Measurements from ENCODE around the gene CD248.
"Not testable (repeated sequence)": the region's sequence is repeated elsewhere in the genome, so short reads cannot be mapped to it uniquely, and the experiment has no call there.

The CD248 gene

DNA sequence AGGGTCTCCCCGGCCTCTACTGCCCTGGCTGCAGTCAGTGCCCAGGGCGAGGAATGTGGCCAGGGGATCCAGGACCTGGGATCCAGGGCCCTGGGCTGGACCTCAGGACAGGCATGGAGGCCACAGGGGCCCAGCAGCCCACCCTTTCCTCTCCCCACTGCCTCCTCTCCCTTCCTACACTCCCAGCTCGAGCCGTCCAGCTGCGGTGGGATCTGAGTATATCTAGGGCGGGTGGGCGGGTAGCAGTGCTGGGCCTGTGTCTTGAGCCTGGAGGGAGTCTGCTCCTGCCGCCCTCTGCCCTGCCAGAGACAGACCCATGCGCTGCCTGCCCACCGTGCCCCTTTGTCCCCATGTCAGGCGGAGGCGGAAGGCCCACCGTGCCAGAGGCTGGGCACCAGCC is 40.2 kb downstream of the CD248 start:
- not testable (repeated sequence) for H3K27me3 Mint-ChIP-seq, H3K27ac Mint-ChIP-seq, H3K4me3 Mint-ChIP-seq, DNase-seq, H3K9me3 Mint-ChIP-seq
- peaks cover 54% of the 10 kb centered on the region for H3K36me3 Mint-ChIP-seq (ENCODE audit: low read depth)
- H3K4me1 Mint-ChIP-seq (ENCODE audit: low read depth), result peaks cover 22% of the 10 kb centered on the region

DNA sequence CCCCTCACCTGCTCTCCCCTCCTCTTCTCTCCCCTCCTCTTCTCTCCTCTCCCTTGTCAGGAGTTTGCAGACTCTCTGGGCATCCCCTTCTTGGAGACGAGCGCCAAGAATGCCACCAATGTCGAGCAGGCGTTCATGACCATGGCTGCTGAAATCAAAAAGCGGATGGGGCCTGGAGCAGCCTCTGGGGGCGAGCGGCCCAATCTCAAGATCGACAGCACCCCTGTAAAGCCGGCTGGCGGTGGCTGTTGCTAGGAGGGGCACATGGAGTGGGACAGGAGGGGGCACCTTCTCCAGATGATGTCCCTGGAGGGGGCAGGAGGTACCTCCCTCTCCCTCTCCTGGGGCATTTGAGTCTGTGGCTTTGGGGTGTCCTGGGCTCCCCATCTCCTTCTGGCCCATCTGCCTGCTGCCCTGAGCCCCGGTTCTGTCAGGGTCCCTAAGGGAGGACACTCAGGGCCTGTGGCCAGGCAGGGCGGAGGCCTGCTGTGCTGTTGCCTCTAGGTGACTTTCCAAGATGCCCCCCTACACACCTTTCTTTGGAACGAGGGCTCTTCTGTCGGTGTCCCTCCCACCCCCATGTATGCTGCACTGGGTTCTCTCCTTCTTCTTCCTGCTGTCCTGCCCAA is 40.7 kb downstream of the CD248 start:
- H3K27ac Mint-ChIP-seq, result no peak overlapping the region
- H3K4me3 Mint-ChIP-seq, result no peak overlapping the region
- H3K27me3 Mint-ChIP-seq, result no peaks in the 10 kb centered on the region
- H3K9me3 Mint-ChIP-seq, result no peaks in the 10 kb centered on the region
- no peak for DNase-seq
- H3K36me3 Mint-ChIP-seq (ENCODE audit: low read depth), result peaks cover 55% of the 10 kb centered on the region
- H3K4me1 Mint-ChIP-seq (ENCODE audit: low read depth), result peaks cover 22% of the 10 kb centered on the region

DNA sequence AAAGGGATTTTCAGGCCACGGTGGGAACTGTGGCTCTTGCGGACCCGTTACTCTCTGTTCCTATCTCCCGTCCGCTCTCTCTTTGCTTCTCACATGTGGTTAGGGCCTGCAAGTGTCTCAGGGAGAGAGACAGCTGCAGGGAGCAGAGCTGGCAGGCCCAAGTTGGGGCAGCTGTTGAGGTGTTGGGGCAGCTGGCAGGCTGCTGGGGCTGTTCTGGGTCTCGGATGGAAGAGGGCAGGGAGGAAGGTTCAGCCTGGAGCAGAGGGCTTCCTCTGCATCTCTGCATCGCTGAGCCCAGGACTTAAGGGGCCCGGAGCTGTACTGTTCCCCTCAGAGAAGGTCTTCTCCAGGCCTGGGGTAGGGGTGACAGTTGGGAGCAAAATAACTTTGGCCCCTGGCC is 41.4 kb downstream of the CD248 start:
- Mint-ChIP-seq H3K4me1 (ENCODE audit: low read depth) (peaks cover 27% of the 10 kb centered on the region), H3K4me3 (no peak overlapping the region), H3K9me3 (no peaks in the 10 kb centered on the region), H3K27ac (no peak overlapping the region), H3K36me3 (ENCODE audit: low read depth) (peaks cover 62% of the 10 kb centered on the region), H3K27me3 (no peaks in the 10 kb centered on the region)
- DNase-seq, result no peak

DNA sequence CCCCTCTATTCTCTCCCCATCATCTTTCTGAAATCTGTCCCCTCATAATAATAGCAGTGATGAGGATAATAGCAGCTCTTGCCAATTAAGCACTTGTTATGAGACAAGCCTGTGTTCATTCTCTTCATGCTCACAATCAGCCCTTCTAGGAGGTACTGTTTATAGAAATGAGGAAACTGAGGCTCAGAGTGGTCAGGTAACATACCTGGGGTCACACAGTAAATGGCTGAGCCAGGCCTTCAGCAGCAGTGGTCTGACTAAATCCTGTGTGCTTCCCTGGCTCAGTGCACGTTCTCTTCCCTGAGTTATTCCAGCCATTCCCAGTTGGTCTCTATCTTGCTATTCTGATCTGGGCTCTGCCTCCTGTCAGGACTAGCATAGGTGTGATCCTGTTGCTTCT is 42.6 kb downstream of the CD248 start:
- Mint-ChIP-seq H3K27me3 (no peaks in the 10 kb centered on the region), H3K4me1 (ENCODE audit: low read depth) (peaks cover 37% of the 10 kb centered on the region), H3K9me3 (no peaks in the 10 kb centered on the region), H3K27ac (no peak overlapping the region), H3K36me3 (ENCODE audit: low read depth) (peaks cover 73% of the 10 kb centered on the region), H3K4me3 (no peak overlapping the region)
- no peak for DNase-seq

DNA sequence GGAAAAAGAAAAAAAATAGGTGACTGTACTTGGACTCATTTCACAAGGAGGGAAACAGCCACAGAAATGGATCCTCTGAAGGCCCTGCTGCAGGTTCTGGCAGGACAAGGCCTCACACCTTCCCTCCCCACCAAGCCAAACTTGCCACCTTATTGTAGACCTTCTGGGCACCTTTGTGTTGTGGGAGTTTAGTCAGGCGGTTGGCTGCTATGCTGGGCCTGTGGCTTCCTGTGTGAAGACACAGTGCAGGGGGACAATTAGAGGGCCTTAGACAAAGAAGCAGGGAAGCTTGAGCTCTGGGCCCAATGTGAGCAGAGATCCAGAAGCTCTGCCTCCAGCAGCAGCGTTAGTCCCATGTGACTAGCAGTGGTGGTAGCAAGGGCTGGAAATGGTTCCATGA is 44.2 kb downstream of the CD248 start:
- DNase-seq, result no peak
- Mint-ChIP-seq H3K4me1 (ENCODE audit: low read depth) (peaks cover 39% of the 10 kb centered on the region), H3K27me3 (no peaks in the 10 kb centered on the region), H3K9me3 (no peaks in the 10 kb centered on the region), H3K27ac (peak overlapping the region; percentile 77), H3K4me3 (no peak overlapping the region), H3K36me3 (ENCODE audit: low read depth) (peaks cover 82% of the 10 kb centered on the region)

DNA sequence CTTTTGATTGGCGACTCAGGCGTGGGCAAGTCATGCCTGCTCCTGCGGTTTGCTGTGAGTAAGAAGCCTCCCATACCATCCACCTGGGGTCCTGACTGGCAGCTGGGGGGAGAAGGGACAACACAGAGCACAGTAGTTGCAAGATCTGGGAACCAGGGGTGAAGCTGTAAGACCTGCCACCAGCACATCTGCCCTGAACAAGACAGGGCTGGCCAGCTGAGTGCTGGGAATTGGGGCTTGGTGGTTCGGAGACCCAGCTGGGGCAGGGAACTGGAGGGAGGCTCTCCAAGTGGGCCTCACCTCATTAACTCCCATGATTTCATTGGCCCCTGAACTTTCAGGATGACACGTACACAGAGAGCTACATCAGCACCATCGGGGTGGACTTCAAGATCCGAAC is 45.0 kb downstream of the CD248 start:
- DNase-seq, result no peak
- Mint-ChIP-seq H3K4me3 (no peak overlapping the region), H3K36me3 (ENCODE audit: low read depth) (peaks cover 84% of the 10 kb centered on the region), H3K4me1 (ENCODE audit: low read depth) (peaks cover 43% of the 10 kb centered on the region), H3K9me3 (no peaks in the 10 kb centered on the region), H3K27ac (peak overlapping the region; percentile 77), H3K27me3 (no peaks in the 10 kb centered on the region)

DNA sequence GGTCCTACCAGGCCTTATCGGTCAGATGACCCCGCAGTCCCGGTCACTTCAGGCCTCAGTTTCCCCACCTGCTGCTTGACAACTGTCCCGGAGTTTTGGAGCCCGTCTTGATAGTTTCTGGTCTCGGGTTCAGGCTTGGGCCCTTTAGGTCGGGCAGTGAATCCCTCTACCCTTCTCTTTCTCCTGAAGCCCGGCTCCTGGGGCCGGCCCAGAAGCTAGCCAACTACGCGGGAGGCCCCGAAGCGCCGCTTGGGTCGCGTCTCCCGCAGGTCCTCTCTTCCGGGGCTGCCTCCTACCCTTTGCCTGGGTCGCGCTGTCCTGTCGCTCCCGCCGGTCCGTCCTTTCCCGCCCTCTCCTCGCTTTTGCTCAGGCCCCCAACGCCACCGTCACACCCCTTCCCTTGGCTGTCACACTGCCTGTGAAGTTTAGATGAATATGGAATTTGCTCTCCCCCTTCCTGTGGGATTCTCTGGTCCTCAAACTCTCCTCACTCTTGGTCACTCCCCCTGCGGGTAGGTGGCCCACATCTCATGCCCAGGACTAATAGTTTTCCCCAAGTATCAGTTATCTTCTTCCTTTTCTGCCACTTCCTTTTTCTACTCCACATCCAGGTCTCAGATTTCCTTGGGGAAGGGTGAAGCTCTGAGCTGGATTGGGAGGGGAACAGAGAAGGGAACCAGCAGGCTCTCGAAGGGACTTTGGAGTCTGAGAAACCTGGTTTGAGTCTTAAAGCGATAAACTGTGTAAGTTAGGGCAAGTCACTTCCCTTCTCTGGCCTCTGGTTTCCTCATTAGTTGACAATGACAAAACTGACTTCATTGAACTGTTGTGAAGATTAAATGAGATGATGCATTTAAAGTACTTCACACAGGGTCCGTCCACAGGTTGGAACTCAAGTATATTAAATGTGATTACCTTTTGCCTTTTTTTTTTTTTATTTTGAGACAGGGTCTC is 47.6 kb downstream of the CD248 start:
- Mint-ChIP-seq H3K27me3 (no peaks in the 10 kb centered on the region), H3K27ac (peak overlapping the region; percentile 99), H3K4me3 (peak overlapping the region; percentile 91), H3K9me3 (no peaks in the 10 kb centered on the region), H3K4me1 (ENCODE audit: low read depth) (peaks cover 44% of the 10 kb centered on the region), H3K36me3 (ENCODE audit: low read depth) (peaks cover 83% of the 10 kb centered on the region)
- no peak for DNase-seq

DNA sequence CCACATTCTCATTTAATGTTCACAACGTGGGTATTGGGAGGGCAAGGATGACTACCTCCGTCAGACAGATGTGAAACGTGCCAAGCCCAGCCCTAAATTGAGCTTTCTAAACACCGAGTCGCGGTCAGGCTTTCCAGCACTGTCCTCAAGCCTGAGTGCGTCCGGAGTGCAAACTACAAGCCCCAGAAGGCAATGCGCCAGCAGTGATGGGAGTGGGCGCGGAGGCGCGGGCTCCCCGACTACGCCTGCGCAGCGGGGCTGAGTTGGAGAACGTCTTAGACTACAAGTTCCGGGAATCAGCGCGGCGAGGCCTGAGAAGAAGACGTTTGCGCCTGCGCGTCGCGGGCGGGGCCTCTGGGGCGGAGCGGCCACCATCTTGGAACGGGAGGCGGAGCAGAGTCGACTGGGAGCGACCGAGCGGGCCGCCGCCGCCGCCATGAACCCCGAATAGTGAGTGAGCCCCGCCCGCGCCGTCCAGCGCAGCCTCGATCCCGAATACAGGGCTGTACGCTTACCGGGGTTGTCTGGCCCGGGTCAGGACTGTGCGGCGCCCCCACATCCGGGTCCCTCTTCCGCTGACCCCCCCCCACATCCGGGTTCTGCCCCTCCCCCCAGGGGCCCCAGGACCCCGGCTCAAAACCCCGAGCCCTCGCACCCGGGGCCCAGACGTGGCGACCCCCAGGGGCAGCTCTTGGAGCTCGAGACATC is 48.4 kb downstream of the CD248 start, which contains the start of gene RAB1B:
TSS of gene RAB1B (plus strand) at position 396 of the 708 bp plus-strand sequence. CDS start at position 437, 41 bp downstream.
- Mint-ChIP-seq H3K9me3 (no peaks in the 10 kb centered on the region), H3K36me3 (ENCODE audit: low read depth) (peaks cover 84% of the 10 kb centered on the region), H3K4me1 (ENCODE audit: low read depth) (peaks cover 44% of the 10 kb centered on the region), H3K27me3 (no peaks in the 10 kb centered on the region), H3K4me3 (peak within 1 kb of the TSS; percentile 91), H3K27ac (peak within 1 kb of the TSS; percentile 99)
- DNase-seq, result peak; percentile 100

DNA sequence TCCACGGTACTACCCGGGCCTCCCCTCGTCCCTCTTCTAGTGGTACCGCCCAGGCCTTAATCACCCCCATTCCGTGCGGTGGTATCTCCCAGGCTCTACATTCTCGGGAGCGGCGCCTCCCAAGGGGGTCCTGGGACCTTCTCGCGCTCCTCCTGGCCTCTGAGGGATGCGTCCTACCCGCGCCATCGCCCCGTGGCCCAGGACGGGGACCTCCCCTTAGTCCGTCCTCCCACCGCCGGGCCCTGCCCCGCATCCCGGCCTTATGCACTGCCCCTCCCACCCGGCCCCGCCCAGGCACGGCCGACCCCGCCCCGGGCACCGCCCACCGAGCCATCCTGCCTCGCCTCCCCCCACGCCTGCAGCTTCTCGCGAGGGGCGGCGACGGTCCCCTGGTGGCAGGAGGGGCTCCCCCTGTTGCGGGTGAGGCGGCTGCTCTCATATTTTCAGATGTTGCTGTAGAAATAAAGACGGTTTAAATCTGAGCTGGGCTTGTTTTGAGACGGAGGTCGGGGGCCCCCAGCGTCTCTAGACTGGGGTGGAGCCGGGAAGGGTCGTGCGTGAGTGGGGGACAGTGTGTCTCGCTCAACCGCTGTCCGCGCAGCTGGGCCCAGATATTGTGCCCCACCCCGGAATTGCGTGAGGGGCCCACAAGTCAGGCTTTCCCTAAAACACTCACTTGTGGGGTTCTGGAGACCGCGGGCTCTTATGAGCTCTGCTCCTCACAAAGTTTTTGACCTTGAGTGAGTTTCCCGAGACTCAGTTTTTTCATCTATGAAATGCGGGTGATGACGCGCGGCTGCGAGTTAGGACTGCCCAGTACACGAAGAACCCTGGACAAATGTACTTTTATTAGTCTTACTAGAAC is 49.2 kb downstream of the CD248 start:
- Mint-ChIP-seq H3K36me3 (ENCODE audit: low read depth) (peaks cover 84% of the 10 kb centered on the region), H3K4me1 (ENCODE audit: low read depth) (peaks cover 43% of the 10 kb centered on the region), H3K4me3 (peak overlapping the region; percentile 91), H3K9me3 (no peaks in the 10 kb centered on the region), H3K27me3 (no peaks in the 10 kb centered on the region), H3K27ac (peak overlapping the region; percentile 99)
- peak; percentile 90 for DNase-seq

DNA sequence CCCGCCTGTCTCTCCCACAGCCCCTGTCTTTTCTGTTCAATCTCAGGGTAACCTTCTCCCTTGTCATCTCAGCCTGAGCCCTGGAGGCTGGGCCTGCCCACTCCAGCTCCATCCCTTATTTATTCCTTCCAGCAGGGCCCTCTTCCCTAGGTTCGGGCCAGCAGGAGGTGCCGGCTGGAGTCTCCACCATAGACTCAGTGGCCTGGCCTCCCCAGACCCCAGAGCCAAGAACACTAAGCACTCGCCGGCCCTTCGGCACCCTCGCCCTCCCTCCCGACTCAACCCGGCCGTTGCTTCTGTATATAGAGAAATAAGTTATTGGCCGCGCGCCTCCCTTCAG is 49.8 kb downstream of the CD248 start:
- DNase-seq, result no peak
- no peaks in the 10 kb centered on the region for H3K27me3 Mint-ChIP-seq
- H3K27ac Mint-ChIP-seq, result peak overlapping the region; percentile 90
- H3K36me3 Mint-ChIP-seq (ENCODE audit: low read depth), result peaks cover 84% of the 10 kb centered on the region
- H3K9me3 Mint-ChIP-seq, result no peaks in the 10 kb centered on the region
- peaks cover 38% of the 10 kb centered on the region for H3K4me1 Mint-ChIP-seq (ENCODE audit: low read depth)
- peak overlapping the region; percentile 75 for H3K4me3 Mint-ChIP-seq

DNA sequence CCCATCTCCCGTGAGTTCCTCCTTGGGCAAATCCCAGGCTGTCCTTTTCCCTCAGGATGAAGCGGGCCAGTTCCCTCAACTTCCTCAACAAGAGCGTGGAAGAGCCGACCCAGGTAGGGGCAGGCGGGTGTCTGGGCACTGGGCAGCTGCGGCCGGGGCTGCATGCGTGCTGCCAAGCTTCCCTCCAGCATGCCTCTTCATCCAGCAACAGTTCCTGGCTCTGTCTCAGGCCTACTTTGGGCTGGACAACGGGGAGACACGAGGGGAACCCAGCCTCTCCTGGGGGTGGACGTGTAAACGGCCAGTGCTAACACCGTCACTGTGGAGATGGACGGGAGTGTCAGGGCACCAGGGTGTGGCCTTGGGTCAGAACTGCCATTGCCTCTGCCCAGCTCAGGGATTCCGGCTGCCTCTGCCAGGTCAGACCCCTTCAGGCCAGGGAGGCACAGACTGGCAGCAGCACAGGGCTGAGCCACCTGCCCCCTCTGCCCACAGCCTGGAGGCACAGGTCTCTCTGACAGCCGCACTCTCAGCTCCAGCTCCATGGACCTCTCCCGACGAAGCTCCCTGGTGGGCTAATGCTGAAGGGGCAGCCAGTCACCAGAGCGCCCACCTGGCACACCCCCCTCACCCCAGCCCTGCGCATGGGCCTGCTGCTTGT is 50.3 kb downstream of the CD248 start:
- Mint-ChIP-seq H3K9me3 (no peaks in the 10 kb centered on the region), H3K4me3 (peak overlapping the region; percentile 75), H3K27me3 (no peaks in the 10 kb centered on the region), H3K27ac (peak overlapping the region; percentile 90), H3K4me1 (ENCODE audit: low read depth) (peaks cover 33% of the 10 kb centered on the region), H3K36me3 (ENCODE audit: low read depth) (peaks cover 84% of the 10 kb centered on the region)
- DNase-seq, result no peak

DNA sequence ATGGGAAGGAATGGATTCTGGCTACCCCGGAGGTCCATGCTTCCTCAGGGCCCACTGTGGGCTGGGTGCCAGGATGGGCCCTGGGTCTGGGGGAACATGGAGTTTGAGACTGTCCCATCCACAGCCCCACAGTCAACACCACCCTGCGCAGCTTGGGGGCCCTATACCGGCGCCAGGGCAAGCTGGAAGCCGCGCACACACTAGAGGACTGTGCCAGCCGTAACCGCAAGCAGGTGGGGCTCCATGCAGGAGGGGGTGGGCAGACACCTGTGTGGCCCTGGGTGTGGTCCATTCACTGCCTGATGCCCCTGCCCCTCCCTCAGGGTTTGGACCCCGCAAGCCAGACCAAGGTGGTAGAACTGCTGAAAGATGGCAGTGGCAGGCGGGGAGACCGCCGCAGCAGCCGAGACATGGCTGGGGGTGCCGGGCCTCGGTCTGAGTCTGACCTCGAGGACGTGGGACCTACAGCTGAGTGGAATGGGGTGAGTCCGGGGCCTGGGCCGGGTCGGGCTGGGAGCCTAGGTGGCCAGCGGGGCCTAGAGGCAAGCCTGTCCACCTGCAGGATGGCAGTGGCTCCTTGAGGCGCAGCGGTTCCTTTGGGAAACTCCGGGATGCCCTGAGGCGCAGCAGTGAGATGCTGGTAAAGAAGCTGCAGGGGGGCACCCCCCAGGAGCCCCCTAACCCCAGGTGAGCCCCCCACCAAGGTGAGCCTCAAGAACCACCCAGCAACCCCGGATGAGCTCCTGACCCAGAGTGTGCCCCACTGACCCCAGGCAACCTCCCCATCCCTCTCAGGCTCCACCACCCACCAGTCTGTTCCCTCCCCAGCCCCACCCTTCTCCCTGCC is 51.1 kb downstream of the CD248 start:
- Mint-ChIP-seq H3K4me3 (no peak overlapping the region), H3K4me1 (ENCODE audit: low read depth) (peaks cover 31% of the 10 kb centered on the region), H3K36me3 (ENCODE audit: low read depth) (peaks cover 88% of the 10 kb centered on the region), H3K27ac (no peak overlapping the region), H3K27me3 (no peaks in the 10 kb centered on the region), H3K9me3 (no peaks in the 10 kb centered on the region)
- no peak for DNase-seq

DNA sequence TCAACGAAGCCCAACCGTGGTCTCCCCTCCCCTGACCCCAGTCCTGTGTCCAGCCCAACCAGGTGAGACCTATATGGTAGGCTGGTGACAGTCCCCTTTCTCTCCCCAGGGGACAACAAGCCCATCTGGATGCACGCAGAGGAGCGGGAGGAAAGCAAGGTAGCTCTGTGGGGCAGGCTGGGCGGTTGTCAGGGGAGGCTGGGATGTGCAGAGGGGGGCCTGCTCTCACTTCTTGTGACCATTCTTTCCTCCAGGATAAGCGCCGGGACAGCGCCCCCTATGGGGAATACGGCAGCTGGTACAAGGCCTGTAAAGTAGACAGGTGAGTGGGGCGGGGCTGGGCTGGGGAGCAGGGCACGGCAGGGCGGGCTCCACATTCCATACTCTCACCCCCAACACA is 51.9 kb downstream of the CD248 start:
- H3K9me3 Mint-ChIP-seq, result no peaks in the 10 kb centered on the region
- H3K27me3 Mint-ChIP-seq, result no peaks in the 10 kb centered on the region
- H3K4me1 Mint-ChIP-seq (ENCODE audit: low read depth), result peaks cover 27% of the 10 kb centered on the region
- H3K4me3 Mint-ChIP-seq, result no peak overlapping the region
- no peak overlapping the region for H3K27ac Mint-ChIP-seq
- peaks cover 88% of the 10 kb centered on the region for H3K36me3 Mint-ChIP-seq (ENCODE audit: low read depth)
- peak; percentile 55 for DNase-seq
